A673 (cell line): Measurements from ENCODE around the gene PCDHA4.

Experiments used
- EZH2 ChIP-seq: fragments of 200-600 bp; sonication (generic); IDR thresholded peaks from 2 replicates; pipeline ENCODE4 v1.6.1; 2017; ENCODE audit warnings: borderline replicate concordance, low read depth, mild to moderate bottlenecking, mixed read lengths, antibody characterized with exemption, low read length; ENCODE audit not compliant: poor library complexity, severe bottlenecking
- TF ChIP-seq, protein P1 (sequence below): fragments of 300-800, 200-600 bp; sonication (generic); conservative IDR thresholded peaks from 2 replicates; pipeline ENCODE4 v1.5.1; 2017; ENCODE audit warnings: low read depth, mild to moderate bottlenecking, antibody characterized with exemption, low read length, moderate library complexity, mixed read lengths

DNA sequence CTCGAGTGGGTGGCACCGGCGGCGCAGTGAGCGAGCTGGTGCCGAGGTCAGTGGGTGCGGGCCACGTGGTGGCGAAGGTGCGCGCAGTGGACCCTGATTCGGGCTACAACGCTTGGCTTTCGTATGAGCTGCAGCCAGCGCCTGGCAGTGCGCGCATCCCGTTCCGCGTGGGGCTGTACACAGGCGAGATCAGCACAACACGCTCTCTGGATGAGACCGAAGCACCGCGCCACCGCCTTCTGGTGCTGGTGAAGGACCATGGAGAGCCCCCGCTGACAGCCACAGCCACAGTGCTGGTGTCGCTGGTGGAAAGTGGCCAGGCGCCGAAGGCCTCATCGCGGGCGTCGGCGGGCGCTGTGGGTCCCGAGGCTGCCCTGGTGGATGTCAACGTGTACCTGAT, 16.6 kb downstream of the PCDHA4 start:
- TF ChIP-seq, protein P1, sequence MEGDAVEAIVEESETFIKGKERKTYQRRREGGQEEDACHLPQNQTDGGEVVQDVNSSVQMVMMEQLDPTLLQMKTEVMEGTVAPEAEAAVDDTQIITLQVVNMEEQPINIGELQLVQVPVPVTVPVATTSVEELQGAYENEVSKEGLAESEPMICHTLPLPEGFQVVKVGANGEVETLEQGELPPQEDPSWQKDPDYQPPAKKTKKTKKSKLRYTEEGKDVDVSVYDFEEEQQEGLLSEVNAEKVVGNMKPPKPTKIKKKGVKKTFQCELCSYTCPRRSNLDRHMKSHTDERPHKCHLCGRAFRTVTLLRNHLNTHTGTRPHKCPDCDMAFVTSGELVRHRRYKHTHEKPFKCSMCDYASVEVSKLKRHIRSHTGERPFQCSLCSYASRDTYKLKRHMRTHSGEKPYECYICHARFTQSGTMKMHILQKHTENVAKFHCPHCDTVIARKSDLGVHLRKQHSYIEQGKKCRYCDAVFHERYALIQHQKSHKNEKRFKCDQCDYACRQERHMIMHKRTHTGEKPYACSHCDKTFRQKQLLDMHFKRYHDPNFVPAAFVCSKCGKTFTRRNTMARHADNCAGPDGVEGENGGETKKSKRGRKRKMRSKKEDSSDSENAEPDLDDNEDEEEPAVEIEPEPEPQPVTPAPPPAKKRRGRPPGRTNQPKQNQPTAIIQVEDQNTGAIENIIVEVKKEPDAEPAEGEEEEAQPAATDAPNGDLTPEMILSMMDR, result no peak
- no peak for TF ChIP-seq EZH2
